ENCODE measurements around the gene RTCA.
"Not testable (repeated sequence)": the region's sequence is repeated elsewhere in the genome, so short reads cannot be mapped to it uniquely, and the experiment has no call there.

Gene RTCA

GRCh38 chr1:100313382-100313781 lies 47.4 kb downstream of the RTCA start:
- DNase-seq = no peak

- DNase-seq = no peak
These were observed 50.6 kb downstream of the RTCA start for GRCh38 chr1:100316622-100317021.

GRCh38 chr1:100320311-100321099 lies 54.5 kb downstream of the RTCA start:
- DNase-seq = no peak

GRCh38 chr1:100321100-100321493 lies 55.1 kb downstream of the RTCA start:
- DNase-seq = no peak

GRCh38 chr1:100321506-100321905 lies 55.5 kb downstream of the RTCA start:
- DNase-seq = no peak

GRCh38 chr1:100322436-100323211 lies 56.6 kb downstream of the RTCA start:
- DNase-seq = no peak

DNA sequence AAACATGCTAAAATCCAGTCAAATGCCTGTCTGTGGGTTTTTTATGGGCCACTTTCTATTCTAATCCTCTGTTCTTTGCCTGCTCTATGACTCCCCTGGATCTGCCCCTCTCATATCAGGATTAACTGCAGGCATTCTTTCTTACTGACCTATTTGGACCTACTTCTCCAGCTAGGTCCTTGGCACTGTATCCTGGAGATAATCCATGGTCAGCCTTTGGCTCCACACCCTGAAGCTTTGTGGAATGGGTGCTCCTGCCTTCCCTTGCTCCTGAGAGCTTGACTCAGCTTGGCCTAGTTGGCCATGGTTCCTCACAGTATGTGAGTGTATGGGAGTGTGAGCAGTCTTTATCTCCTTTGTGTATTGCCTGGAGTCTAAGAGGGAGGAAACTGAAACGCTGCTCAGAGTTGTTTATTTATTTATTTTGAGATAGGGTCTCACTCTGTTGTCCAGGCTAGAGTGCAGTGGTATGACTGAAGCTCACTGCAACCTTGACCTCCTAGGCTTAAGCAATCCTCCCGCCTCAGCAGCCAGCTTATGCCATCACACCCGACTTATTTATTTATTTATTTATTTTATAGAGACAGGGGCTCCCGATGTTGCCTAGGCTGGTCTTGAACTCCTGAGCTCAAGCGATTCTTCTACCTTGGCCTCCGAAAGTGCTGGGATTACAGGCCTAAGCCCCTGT lies 57.5 kb downstream of the RTCA start:
- DNase-seq = no peak

DNA sequence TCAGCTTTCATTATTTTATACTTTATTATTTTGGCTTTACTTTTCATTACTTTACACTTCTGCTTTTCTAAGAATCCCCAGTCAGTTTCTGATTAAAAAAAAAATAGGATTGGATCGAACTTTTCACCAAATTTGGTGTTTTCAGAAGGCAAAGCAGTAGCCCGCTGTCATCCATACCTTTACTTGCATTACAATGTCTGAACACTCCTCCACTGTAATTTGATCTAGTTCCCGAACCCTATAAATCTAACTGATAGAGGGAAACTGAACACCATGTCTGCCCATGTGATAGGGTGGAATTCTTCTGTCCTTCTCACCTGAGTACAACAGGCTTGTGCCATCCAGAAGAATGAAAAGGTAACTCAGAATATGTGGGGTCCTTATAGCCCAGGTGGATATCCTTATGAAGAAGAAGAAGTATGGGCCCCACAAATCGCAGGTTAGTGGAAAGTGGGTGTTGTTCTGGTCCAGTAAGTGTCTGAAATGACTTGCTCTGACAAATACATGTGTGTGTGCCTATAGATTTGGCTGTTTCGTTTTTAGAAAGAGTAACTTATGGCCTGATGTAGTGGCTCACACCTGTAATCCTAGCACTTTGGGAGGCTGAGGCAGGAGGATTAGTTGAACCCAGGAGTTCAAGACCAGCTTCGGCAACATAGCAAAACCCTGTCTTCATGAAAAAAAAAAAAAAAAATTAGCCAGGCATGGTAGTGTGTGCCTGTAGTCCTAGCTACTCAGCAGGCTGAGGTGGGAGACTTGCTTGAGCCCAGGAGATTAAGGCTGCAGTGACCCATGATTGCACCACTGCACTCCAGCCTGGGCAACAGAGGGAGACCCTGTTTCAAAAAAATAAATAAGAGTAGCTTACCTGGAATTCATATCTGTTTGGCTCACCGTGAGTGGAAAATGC lies 59.7 kb downstream of the RTCA start:
- DNase-seq = no peak

GRCh38 chr1:100326325-100326670 lies 60.3 kb downstream of the RTCA start:
- not testable (repeated sequence) for DNase-seq

DNA sequence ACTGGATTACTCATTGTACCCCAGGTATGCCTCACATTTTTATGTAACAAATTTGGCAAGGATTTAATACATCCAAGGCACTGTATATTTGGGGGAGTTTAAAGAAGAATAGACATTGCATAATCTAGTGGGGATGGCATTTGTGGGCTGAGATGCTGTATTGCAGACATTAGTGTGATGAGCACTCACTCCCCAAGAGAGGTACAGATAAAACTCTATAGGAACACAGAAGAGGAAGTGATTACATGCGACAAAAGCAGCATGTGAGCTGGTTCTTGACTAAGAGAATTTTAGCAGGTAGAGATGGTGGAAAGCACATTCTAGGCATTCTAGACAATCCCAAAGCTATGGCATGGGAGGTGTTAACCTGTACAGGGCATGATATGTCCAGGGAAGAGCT lies 62.1 kb downstream of the RTCA start:
- no peak for DNase-seq

GRCh38 chr1:100331146-100331545 lies 65.1 kb downstream of the RTCA start:
- not testable (repeated sequence) for DNase-seq

- no peak for DNase-seq
These were observed 66.3 kb downstream of the RTCA start for GRCh38 chr1:100332331-100332730.

- no peak for DNase-seq
These were observed 69.4 kb downstream of the RTCA start for GRCh38 chr1:100335436-100335835.

DNA sequence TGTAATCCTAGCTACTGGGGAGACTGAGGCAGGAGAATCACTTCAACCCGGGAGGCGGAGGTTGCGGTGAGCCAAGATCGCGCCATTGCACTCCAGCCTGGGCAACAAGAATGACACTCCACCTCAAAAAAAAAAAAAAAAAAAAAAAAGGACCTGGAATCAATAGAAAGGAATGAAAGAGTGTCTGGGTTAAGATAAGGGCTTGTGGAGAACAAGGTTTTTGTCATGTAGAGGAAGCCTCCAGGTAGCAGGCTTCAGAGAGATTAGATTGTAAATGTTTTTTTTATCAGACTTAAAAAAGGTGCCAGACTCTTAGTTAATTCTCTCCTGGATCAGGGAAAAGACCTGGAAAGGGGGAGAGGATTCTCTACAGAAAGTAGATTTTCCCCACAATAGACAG lies 71.9 kb downstream of the RTCA start:
- not testable (repeated sequence) for DNase-seq

DNA sequence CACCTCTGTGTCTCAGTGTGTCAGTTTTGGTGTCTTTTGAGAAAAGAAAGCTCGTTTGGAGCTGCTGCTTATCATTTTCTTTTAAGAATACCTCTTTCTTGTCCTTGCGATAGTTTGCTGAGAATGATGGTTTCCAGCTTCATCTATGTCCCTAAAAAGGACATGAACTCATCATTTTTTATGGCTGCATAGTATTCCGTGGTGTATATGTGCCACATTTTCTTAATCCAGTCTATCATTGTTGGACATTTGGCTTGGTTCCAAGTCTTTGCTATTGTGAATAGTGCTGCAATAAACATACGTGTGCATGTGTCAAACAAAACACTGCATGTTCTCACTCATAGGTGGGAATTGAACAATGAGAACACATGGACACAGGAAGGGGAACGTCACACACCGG lies 73.7 kb downstream of the RTCA start:
- not testable (repeated sequence) for DNase-seq

DNA sequence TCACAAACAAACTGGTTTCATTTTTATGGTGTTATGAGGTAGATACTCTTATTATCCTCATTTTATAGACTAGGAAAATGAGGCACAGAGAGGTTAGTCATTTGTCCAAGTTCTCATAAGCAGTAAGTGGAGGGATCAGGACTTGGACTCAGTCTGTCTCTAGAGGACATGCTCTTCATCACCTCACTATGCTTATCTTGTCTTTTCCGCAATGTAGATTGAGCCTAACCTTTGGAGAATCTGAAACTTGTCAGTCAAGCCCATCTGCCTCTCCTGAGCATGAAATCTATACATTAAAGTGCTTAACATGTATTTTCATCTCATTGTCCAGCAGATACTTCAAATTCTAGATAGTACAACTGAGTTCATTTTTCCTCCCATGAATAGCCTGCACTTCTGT lies 74.5 kb downstream of the RTCA start:
- no peak for DNase-seq

GRCh38 chr1:100342348-100342747 lies 76.3 kb downstream of the RTCA start:
- DNase-seq = no peak

Data from activated CD4-positive, alpha-beta T cell treated with anti-CD3 and anti-CD28 coated beads, Interleukin-2, amount 50 U/mL, for 4 hours (primary cell).